Keratinocyte (primary cell): Measurements from ENCODE around the gene TRPM3. TPM values are rescaled to one million over a fixed set of nuclear protein-coding genes. Genes with fewer than 3 reads are reported as not detected.

Experiments used
- DNase-seq: peaks from one replicate; pipeline ENCODE4 v3.0.0-alpha.2; 2011; ENCODE audit warnings: low read depth, missing footprints, low spot score
- FAIRE-seq: peaks from 2 replicates; lab custom pipeline; 2011; peaks lifted over from hg19 to GRCh38; lab: Jason Lieb, UNC
- H2AFZ ChIP-seq: 2 replicates; pipeline ENCODE4 v1.6.0; 2012; ENCODE audit warnings: low read length, control low read depth, inconsistent platforms; ENCODE audit not compliant: control insufficient read depth
- H3K27ac ChIP-seq: 2 replicates; pipeline ENCODE4 v1.5.1; 2011; ENCODE audit warnings: low read length; ENCODE audit not compliant: control insufficient read depth, insufficient read depth
- H3K27me3 ChIP-seq: 3 replicates; pipeline ENCODE4 v1.6.0; 2011; ENCODE audit warnings: low read length; ENCODE audit not compliant: control insufficient read depth, insufficient read depth; ENCODE audit errors: extremely low read depth
- H3K36me3 ChIP-seq, 2 experiments: 2 replicates in 1 of 2; 3 replicates in 1 of 2; pipeline ENCODE4 v1.5.1; 2011; ENCODE audit warnings: low read length in 2 of 2, mild to moderate bottlenecking in 1 of 2; ENCODE audit not compliant: control insufficient read depth in 2 of 2, insufficient read depth in 2 of 2; ENCODE audit errors: extremely low read depth in 1 of 2
- H3K4me1 ChIP-seq: 3 replicates; pipeline ENCODE4 v1.5.1; 2011; ENCODE audit warnings: low read length; ENCODE audit not compliant: control insufficient read depth, insufficient read depth; ENCODE audit errors: extremely low read depth
- H3K4me2 ChIP-seq: 3 replicates; pipeline ENCODE4 v1.6.0; 2011; ENCODE audit warnings: low read depth, low read length; ENCODE audit not compliant: control insufficient read depth, insufficient read depth; ENCODE audit errors: extremely low read depth
- H3K4me3 ChIP-seq, 3 experiments: fragments of 200-600 bp in 1 of 3; sonication (generic) in 1 of 3; 2 replicates in 2 of 3; 3 replicates in 1 of 3; pipeline ENCODE4 v1.5.1; 2011 to 2016; ENCODE audit warnings: low read length in 3 of 3, mild to moderate bottlenecking in 3 of 3, control low read depth in 2 of 3, inconsistent platforms in 1 of 3, low read depth in 1 of 3, mixed read lengths in 1 of 3, mixed run types in 1 of 3, moderate library complexity in 1 of 3; ENCODE audit not compliant: control insufficient read depth in 2 of 3, insufficient read depth in 2 of 3; ENCODE audit errors: extremely low read depth in 1 of 3
- H3K79me2 ChIP-seq: 2 replicates; pipeline ENCODE4 v1.6.0; 2012; ENCODE audit warnings: low read length; ENCODE audit not compliant: control insufficient read depth, insufficient read depth
- H3K9ac ChIP-seq: 3 replicates; pipeline ENCODE4 v1.6.0; 2011; ENCODE audit warnings: low read length; ENCODE audit not compliant: control insufficient read depth, insufficient read depth; ENCODE audit errors: extremely low read depth
- H3K9me1 ChIP-seq: 3 replicates; pipeline ENCODE4 v1.6.0; 2011; ENCODE audit warnings: low read length; ENCODE audit not compliant: control insufficient read depth, insufficient read depth; ENCODE audit errors: extremely low read depth
- H3K9me3 ChIP-seq: 2 replicates; pipeline ENCODE4 v1.5.1; 2012; ENCODE audit warnings: low read depth, low read length; ENCODE audit not compliant: control insufficient read depth
- H4K20me1 ChIP-seq: 3 replicates; pipeline ENCODE4 v1.6.0; 2011; ENCODE audit warnings: low read length; ENCODE audit not compliant: control insufficient read depth, insufficient read depth; ENCODE audit errors: extremely low read depth
- CTCF ChIP-seq, 3 experiments: IDR thresholded peaks in 1 of 3; conservative IDR thresholded peaks in 1 of 3; optimal IDR thresholded peaks in 1 of 3; 2 replicates in 2 of 3; 3 replicates in 1 of 3; pipeline versions ENCODE3 to v1.5.1; 2011; ENCODE audit warnings: low read length in 3 of 3, mild to moderate bottlenecking in 3 of 3, moderate library complexity in 2 of 3, control low read depth in 1 of 3, inconsistent platforms in 1 of 3; ENCODE audit not compliant: insufficient read depth in 2 of 3; ENCODE audit errors: extremely low read depth in 1 of 3
- EZH2 ChIP-seq: IDR thresholded peaks from one replicate; pipeline ENCODE4 v1.6.1; 2012; ENCODE audit warnings: inconsistent platforms, mild to moderate bottlenecking, low read length, moderate library complexity
- dilution Hi-C: fragments of 300-500 bp; cut with MboI; formaldehyde crosslinking; loops from one replicate; pipeline ENCODE4 v1.7.0; 2020; ENCODE audit warnings: low sequenced_read_pairs; ENCODE audit not compliant: extremely low pct_ligation_motif_present
- polyA plus RNA-seq, 5 experiments: library from polyadenylated mRNA; depleted of rRNA in 3 of 5; stranded (reverse) in 3 of 5; stranded (forward) in 1 of 5; unstranded in 1 of 5; fragments of >200 nt; gene quantifications; 1 replicate in 1 of 5; 2 replicates in 3 of 5; 3 replicates in 1 of 5; pipeline versions ENCODE4 v1.2.1 to v1.2.3, GENCODE V29; 2011 to 2012; ENCODE audit warnings: missing spikeins in 2 of 5, low read depth in 1 of 5, low replicate concordance in 1 of 5

Gene TRPM3
- polyA plus RNA-seq, 1 donor (not counting 4 experiments of a cell fraction or from before 2014, with no cell fraction given), result 0.03 TPM

- H3K27me3 ChIP-seq, result no peaks in the 10 kb centered on the region
- no peaks in the 10 kb centered on the region for H4K20me1 ChIP-seq
- H3K36me3 ChIP-seq, result no peaks in the 10 kb centered on the region
- H3K4me2 ChIP-seq, result no peak overlapping the region
- no peaks in the 10 kb centered on the region for H3K4me1 ChIP-seq
- no peak overlapping the region for H3K4me3 ChIP-seq
- H3K9me3 ChIP-seq, result no peaks in the 10 kb centered on the region
- H2AFZ ChIP-seq, result no peak overlapping the region
- no peak for DNase-seq
- no peak overlapping the region for H3K27ac ChIP-seq
- H3K79me2 ChIP-seq, result no peaks in the 10 kb centered on the region
- H3K9ac ChIP-seq, result no peak overlapping the region
- TF ChIP-seq EZH2 (no peak), CTCF (optimal IDR thresholded peaks at IDR 0.05 in 1 of 3, IDR thresholded peaks at IDR 0.05 in 1 of 3, conservative IDR thresholded peaks at IDR 0.05 in 1 of 3; ENCODE audit: extremely low read depth in 1 of 3, insufficient read depth in 2 of 3, low read length in 3 of 3) (no peak)
- dilution Hi-C loops, result no loop called here
- no peaks in the 10 kb centered on the region for H3K9me1 ChIP-seq
- no peak for FAIRE-seq
These were observed 304.1 kb downstream of the TRPM3 start for GRCh38 chr9:70817311-70817710.

- no peaks in the 10 kb centered on the region for H3K36me3 ChIP-seq
- no peak for FAIRE-seq
These were observed 304.5 kb downstream of the TRPM3 start for GRCh38 chr9:70816891-70817290.

More at GRCh38 chr9:70816891-70817290, 304.5 kb downstream of the TRPM3 start:
- H3K27me3 ChIP-seq, result no peaks in the 10 kb centered on the region
- no peak overlapping the region for H3K4me3 ChIP-seq
- no peak for DNase-seq
- dilution Hi-C loops, result no loop called here
- H2AFZ ChIP-seq, result no peak overlapping the region
- H4K20me1 ChIP-seq, result no peaks in the 10 kb centered on the region
- H3K4me1 ChIP-seq, result no peaks in the 10 kb centered on the region
- no peaks in the 10 kb centered on the region for H3K9me1 ChIP-seq
- H3K79me2 ChIP-seq, result no peaks in the 10 kb centered on the region
- H3K27ac ChIP-seq, result no peak overlapping the region
- H3K4me2 ChIP-seq, result no peak overlapping the region
- no peak overlapping the region for H3K9ac ChIP-seq
- TF ChIP-seq EZH2 (no peak), CTCF (optimal IDR thresholded peaks at IDR 0.05 in 1 of 3, IDR thresholded peaks at IDR 0.05 in 1 of 3, conservative IDR thresholded peaks at IDR 0.05 in 1 of 3; ENCODE audit: extremely low read depth in 1 of 3, insufficient read depth in 2 of 3, low read length in 3 of 3) (no peak)
- H3K9me3 ChIP-seq, result no peaks in the 10 kb centered on the region
